ENCODE results near the gene RFX4. TPM values are rescaled to one million over a fixed set of nuclear protein-coding genes. Genes with fewer than 3 reads are reported as not detected.
A peak's percentile ranks its signal among the peaks of the same experiment; 100 is the strongest.

Gene RFX4
- total and polyA plus RNA-seq, 2 donors (not counting 3 experiments of a cell fraction or from before 2014, with no cell fraction given), result not detected

GRCh38 chr12:106582249-106582591 lies 584 bp upstream of the RFX4 start:
- H3K4me3 ChIP-seq (replicated peaks in 1 of 3; ENCODE audit: insufficient read depth in 1 of 3, low read depth in 1 of 3, low read length in 3 of 3), result no peak overlapping the region
- H3K27me3 ChIP-seq (ENCODE audit: control insufficient read depth in 2 of 2, insufficient read depth in 2 of 2, low read length in 2 of 2), result peaks cover 73 to 78% of the 10 kb centered on the region in 2 experiments
- H3K9ac ChIP-seq (replicated peaks; ENCODE audit: extremely low read depth, insufficient read depth, low read length), result no peak overlapping the region
- H3K4me1 ChIP-seq (ENCODE audit: control insufficient read depth, extremely low read depth, insufficient read depth, low read length), result no peaks in the 10 kb centered on the region
- CTCF ChIA-PET, result no interaction called here
- H3K4me2 ChIP-seq (ENCODE audit: insufficient read depth, low read length), result no peak overlapping the region
- no peak overlapping the region for H2AFZ ChIP-seq (ENCODE audit: low read depth, low read length)
- POLR2A ChIA-PET, result no interaction called here
- FAIRE-seq (no peak), DNase-seq (ENCODE audit: low read depth, low spot score) (no peak)
- H4K20me1 ChIP-seq (replicated peaks; ENCODE audit: control insufficient read depth, extremely low read depth, insufficient read depth, low read length), result no peaks in the 10 kb centered on the region
- H3K79me2 ChIP-seq (ENCODE audit: control insufficient read depth, insufficient read depth, low read length), result no peaks in the 10 kb centered on the region
- dilution Hi-C loops (cut with MboI; ENCODE audit: extremely low pct_ligation_motif_present, low sequenced_read_pairs) (no loop called here), intact Hi-C loops (cut with micrococcal nuclease) (loop anchor here (10.0 kb wide), 1 partner anchor 333 kb away; no protein-coding TSS in a partner anchor)
- no peaks in the 10 kb centered on the region for H3K9me1 ChIP-seq (replicated peaks; ENCODE audit: control insufficient read depth, extremely low read depth, insufficient read depth, low read length)
- no peaks in the 10 kb centered on the region for H3K9me3 ChIP-seq (replicated peaks; ENCODE audit: control insufficient read depth, insufficient read depth, low read length)
- no peaks in the 10 kb centered on the region for H3K36me3 ChIP-seq (ENCODE audit: control insufficient read depth in 2 of 2, extremely low read depth in 1 of 2, insufficient read depth in 2 of 2, low read length in 2 of 2)
- no TSS peak for BruUV-seq (replicated peaks)
- peak; percentile 22 for TF ChIP-seq EZH2 (IDR thresholded peaks at IDR 0.05; ENCODE audit: borderline replicate concordance, low read depth, low read length, severe bottlenecking)
- TF ChIP-seq MYC (IDR thresholded peaks at IDR 0.05; ENCODE audit: low read depth, low read length), result no peak
- H3K27ac ChIP-seq (ENCODE audit: insufficient read depth, low read depth, low read length), result no peak overlapping the region

GRCh38 chr12:106583242-106584103 lies 669 bp downstream of the RFX4 start:
- Histone ChIP-seq H3K36me3 (ENCODE audit: control insufficient read depth in 2 of 2, extremely low read depth in 1 of 2, insufficient read depth in 2 of 2, low read length in 2 of 2) (no peaks in the 10 kb centered on the region), H3K27ac (ENCODE audit: insufficient read depth, low read depth, low read length) (no peak overlapping the region), H3K4me3 (replicated peaks in 1 of 3; ENCODE audit: insufficient read depth in 1 of 3, low read depth in 1 of 3, low read length in 3 of 3) (no peak overlapping the region), H3K4me1 (ENCODE audit: control insufficient read depth, extremely low read depth, insufficient read depth, low read length) (no peaks in the 10 kb centered on the region), H3K9me1 (replicated peaks; ENCODE audit: control insufficient read depth, extremely low read depth, insufficient read depth, low read length) (no peaks in the 10 kb centered on the region), H3K9ac (replicated peaks; ENCODE audit: extremely low read depth, insufficient read depth, low read length) (no peak overlapping the region), H3K9me3 (replicated peaks; ENCODE audit: control insufficient read depth, insufficient read depth, low read length) (no peaks in the 10 kb centered on the region), H3K4me2 (ENCODE audit: insufficient read depth, low read length) (peak overlapping the region; percentile 79), H2AFZ (ENCODE audit: low read depth, low read length) (no peak overlapping the region), H3K27me3 (ENCODE audit: control insufficient read depth in 2 of 2, insufficient read depth in 2 of 2, low read length in 2 of 2) (peaks cover 80 to 88% of the 10 kb centered on the region in 2 experiments), H3K79me2 (ENCODE audit: control insufficient read depth, insufficient read depth, low read length) (no peaks in the 10 kb centered on the region), H4K20me1 (replicated peaks; ENCODE audit: control insufficient read depth, extremely low read depth, insufficient read depth, low read length) (no peaks in the 10 kb centered on the region)
- intact Hi-C loops (cut with micrococcal nuclease), result loop anchor here (10.0 kb wide), 1 partner anchor 331 kb away; no protein-coding TSS in a partner anchor
- POLR2A ChIA-PET, result no interaction called here
- CTCF ChIA-PET, result no interaction called here
- peak; percentile 60 for FAIRE-seq
- no TSS peak for BruUV-seq (replicated peaks)
- DNase-seq (ENCODE audit: low read depth, low spot score), result no peak
- TF ChIP-seq EZH2 (IDR thresholded peaks at IDR 0.05; ENCODE audit: borderline replicate concordance, low read depth, low read length, severe bottlenecking), result peak; percentile 65
- TF ChIP-seq, protein P1, sequence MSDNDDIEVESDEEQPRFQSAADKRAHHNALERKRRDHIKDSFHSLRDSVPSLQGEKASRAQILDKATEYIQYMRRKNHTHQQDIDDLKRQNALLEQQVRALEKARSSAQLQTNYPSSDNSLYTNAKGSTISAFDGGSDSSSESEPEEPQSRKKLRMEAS (IDR thresholded peaks at IDR 0.05; ENCODE audit: insufficient read depth, insufficient read length), result no peak
- dilution Hi-C loops (cut with MboI; ENCODE audit: extremely low pct_ligation_motif_present, low sequenced_read_pairs), result no loop called here

Data from endothelial cell of umbilical vein (primary cell).